ENCODE data around the gene PPIP5K2.
"Not testable (repeated sequence)": the region's sequence is repeated elsewhere in the genome, so short reads cannot be mapped to it uniquely, and the experiment has no call there.

Gene PPIP5K2

GRCh38 chr5:103119765-103120606 lies at the start of gene PPIP5K2, which contains the start of gene GIN1:
Gene PPIP5K2 (plus strand): TSS chr5:103120301. CDS start chr5:103129590, 9,289 bp downstream.
Gene GIN1 (minus strand): TSS chr5:103120138. CDS start chr5:103108707, 11,431 bp downstream.
- Mint-ChIP-seq H3K27me3 (no peaks in the 10 kb centered on the region), H3K36me3 (ENCODE audit: low read depth) (peaks cover 18% of the 10 kb centered on the region), H3K4me1 (ENCODE audit: low read depth) (peaks cover 41% of the 10 kb centered on the region), H3K4me3 (peak within 1 kb of the TSS; percentile 98), H3K9me3 (no peaks in the 10 kb centered on the region), H3K27ac (peak within 1 kb of the TSS; percentile 99)

DNA sequence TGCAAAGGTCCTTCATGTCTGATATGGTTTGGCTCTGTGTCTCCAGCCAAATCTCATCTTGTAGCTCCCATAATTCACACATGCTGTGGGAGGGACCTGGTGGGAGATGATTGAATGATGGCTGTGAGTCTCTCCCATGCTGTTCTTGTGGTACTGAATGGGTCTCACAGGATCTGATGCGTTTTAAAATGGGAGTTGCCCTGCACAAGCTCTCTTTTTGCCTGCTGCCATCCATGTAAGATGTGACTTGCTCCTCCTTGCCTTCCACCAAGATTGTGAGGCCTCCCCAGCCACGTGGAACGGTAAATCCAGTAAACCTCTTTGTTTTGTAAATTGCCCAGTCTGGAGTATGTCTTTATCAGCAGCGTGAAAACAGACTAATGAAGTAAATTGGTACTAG lies 46.6 kb upstream of the PPIP5K2 start:
- H3K4me3 Mint-ChIP-seq; H3K36me3 Mint-ChIP-seq (ENCODE audit: low read depth); H3K27me3 Mint-ChIP-seq; H3K27ac Mint-ChIP-seq; H3K4me1 Mint-ChIP-seq (ENCODE audit: low read depth): not testable (repeated sequence)
- H3K9me3 Mint-ChIP-seq: peaks cover 42% of the 10 kb centered on the region

DNA sequence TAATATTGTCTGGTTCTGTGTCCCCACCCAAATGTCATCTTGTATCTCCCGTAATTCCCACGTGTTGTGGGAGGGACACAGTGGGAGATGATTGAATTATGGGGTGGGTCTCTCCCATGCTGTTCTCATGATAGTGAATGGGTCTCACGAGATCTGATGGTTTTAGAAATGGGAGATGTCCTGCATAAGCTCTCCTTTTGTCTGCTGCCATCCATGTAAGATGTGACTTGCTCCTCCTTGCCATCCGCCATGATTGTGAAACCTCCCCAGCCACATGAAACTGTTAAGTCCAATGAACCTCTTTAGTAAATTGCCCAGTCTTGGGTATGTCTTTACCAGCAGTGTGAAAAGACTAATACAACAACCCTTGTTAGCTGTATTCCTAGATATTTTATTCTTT lies 44.7 kb upstream of the PPIP5K2 start:
- H3K27ac Mint-ChIP-seq: no peak overlapping the region
- H3K9me3 Mint-ChIP-seq: peaks cover 48% of the 10 kb centered on the region
- no peak overlapping the region for H3K4me3 Mint-ChIP-seq
- H3K4me1 Mint-ChIP-seq (ENCODE audit: low read depth): no peaks in the 10 kb centered on the region
- no peaks in the 10 kb centered on the region for H3K27me3 Mint-ChIP-seq
- H3K36me3 Mint-ChIP-seq (ENCODE audit: low read depth): no peaks in the 10 kb centered on the region

DNA sequence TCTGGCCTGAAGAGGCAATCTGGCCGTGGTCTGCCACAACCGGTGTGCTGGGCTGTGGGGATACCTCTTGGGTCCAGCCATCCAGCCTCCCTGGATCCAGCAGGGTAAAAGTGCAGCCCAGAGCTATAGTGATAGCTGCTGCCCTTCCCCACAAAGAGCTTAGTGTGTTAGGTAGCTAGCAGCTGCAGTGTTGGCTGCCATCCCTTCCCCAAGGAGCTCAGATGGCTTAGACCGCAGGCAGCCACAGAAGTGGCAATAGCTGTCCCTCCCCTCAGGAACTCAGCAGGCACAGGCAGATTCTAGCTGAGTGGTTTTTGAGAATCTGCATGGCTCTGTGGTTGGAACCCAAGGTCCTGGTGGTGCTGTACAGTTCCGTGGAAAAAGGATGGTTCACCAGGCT lies 40.3 kb upstream of the PPIP5K2 start:
- Mint-ChIP-seq H3K27ac (no peak overlapping the region), H3K4me3 (no peak overlapping the region), H3K9me3 (peaks cover 70% of the 10 kb centered on the region), H3K27me3 (no peaks in the 10 kb centered on the region), H3K36me3 (ENCODE audit: low read depth) (peaks cover 10% of the 10 kb centered on the region), H3K4me1 (ENCODE audit: low read depth) (no peaks in the 10 kb centered on the region)

DNA sequence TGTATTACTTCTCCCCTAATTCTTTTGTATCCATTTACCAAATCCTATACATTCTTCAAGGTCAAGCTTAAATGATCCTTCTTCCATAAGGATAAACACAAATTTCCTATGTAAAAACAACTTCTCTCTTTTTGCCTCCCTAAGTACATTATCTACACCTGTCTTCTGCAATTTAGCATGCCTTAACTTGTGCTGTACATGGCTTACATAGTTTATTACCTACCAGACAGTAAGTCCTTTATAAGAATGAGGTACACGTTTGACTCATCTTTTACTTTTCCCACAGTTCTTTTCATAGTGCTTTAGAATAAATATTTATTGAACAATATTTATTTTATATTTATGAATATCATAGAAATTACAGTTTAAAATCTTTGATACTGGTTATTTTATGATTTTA lies 33.6 kb upstream of the PPIP5K2 start:
- H3K9me3 Mint-ChIP-seq: peaks cover 42% of the 10 kb centered on the region

DNA sequence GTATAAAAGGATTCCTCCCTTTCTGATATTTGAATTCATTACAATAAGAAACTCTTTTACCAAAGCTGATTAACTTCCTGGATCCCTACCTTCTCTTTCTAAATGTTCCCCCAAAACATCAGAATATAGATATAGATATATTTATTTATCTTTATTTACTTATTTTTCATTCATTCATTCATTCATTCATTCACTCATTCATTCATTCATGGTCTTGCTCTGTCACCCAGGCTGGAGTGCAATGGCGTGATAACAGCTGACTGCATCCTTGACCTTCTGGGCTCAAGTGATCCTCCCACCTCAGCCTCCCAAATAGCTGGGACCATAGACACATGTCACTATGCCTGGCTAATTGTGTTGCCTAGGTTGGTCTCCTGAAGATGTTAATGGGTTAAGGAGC lies 30.8 kb upstream of the PPIP5K2 start:
- Mint-ChIP-seq H3K4me1 (ENCODE audit: low read depth) (no peaks in the 10 kb centered on the region), H3K27ac (no peak overlapping the region), H3K36me3 (ENCODE audit: low read depth) (peaks cover 71% of the 10 kb centered on the region), H3K27me3 (no peaks in the 10 kb centered on the region), H3K4me3 (no peak overlapping the region), H3K9me3 (peaks cover 22% of the 10 kb centered on the region)

More for the DNA sequence above, 33.6 kb upstream of the PPIP5K2 start:
- H3K4me1 Mint-ChIP-seq (ENCODE audit: low read depth): no peaks in the 10 kb centered on the region
- H3K4me3 Mint-ChIP-seq: no peak overlapping the region
- no peaks in the 10 kb centered on the region for H3K27me3 Mint-ChIP-seq
- no peak overlapping the region for H3K27ac Mint-ChIP-seq
- peaks cover 63% of the 10 kb centered on the region for H3K36me3 Mint-ChIP-seq (ENCODE audit: low read depth)

- Mint-ChIP-seq H3K9me3 (peaks cover 16% of the 10 kb centered on the region), H3K27ac (no peak overlapping the region), H3K36me3 (ENCODE audit: low read depth) (peaks cover 64% of the 10 kb centered on the region), H3K4me3 (no peak overlapping the region), H3K27me3 (no peaks in the 10 kb centered on the region), H3K4me1 (ENCODE audit: low read depth) (no peaks in the 10 kb centered on the region)
Measured at GRCh38 chr5:103090791-103091190, 29.3 kb upstream of the PPIP5K2 start.

DNA sequence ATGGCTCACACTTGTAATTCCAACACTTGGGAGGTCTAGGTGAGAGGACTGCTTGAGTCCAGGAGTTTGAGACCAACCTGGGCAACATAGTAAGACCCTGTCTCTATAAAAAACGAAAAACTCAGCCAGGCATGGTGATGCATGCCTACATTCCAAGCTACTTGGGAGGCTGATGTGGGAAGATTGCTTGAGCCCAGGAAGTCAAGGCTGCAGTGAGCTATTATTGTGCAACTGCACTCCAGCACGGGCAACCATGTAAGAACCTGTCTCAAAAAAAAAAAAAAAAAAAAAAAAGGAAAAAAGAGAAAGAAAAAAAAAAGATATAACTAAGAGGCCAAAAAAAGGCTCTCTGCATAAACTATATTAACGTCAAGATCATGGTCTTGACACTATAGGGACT lies 27.4 kb upstream of the PPIP5K2 start:
- Mint-ChIP-seq H3K27ac (no peak overlapping the region), H3K9me3 (peaks cover 9% of the 10 kb centered on the region), H3K4me1 (ENCODE audit: low read depth) (no peaks in the 10 kb centered on the region), H3K4me3 (no peak overlapping the region), H3K36me3 (ENCODE audit: low read depth) (peaks cover 66% of the 10 kb centered on the region), H3K27me3 (no peaks in the 10 kb centered on the region)

- H3K9me3 Mint-ChIP-seq: peaks cover 3% of the 10 kb centered on the region
- no peak overlapping the region for H3K27ac Mint-ChIP-seq
- H3K36me3 Mint-ChIP-seq (ENCODE audit: low read depth): peaks cover 63% of the 10 kb centered on the region
- H3K4me3 Mint-ChIP-seq: no peak overlapping the region
- no peaks in the 10 kb centered on the region for H3K4me1 Mint-ChIP-seq (ENCODE audit: low read depth)
- H3K27me3 Mint-ChIP-seq: no peaks in the 10 kb centered on the region
Measured at GRCh38 chr5:103093727-103094126, 26.4 kb upstream of the PPIP5K2 start.

DNA sequence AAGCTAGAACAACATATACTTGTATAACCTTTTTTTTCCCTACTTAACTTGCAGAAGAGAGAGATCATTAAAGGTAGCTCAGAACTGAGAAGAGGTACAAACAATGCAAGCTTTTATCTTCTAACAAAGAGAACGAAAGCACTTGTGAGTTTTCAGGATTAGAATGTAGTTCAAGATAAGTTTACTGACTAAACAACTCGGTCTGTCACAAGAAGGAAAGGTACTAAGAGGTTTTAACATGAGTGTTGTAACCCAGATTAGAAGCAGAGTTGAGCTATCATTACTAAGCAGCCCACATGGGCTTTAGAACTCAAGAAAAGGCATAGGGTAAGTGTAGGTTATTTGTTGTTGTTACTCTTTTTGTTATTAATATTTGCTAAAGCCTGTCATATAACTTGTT lies 25.4 kb upstream of the PPIP5K2 start:
- no peaks in the 10 kb centered on the region for H3K27me3 Mint-ChIP-seq
- H3K36me3 Mint-ChIP-seq (ENCODE audit: low read depth): peaks cover 59% of the 10 kb centered on the region
- no peak overlapping the region for H3K27ac Mint-ChIP-seq
- no peaks in the 10 kb centered on the region for H3K4me1 Mint-ChIP-seq (ENCODE audit: low read depth)
- H3K9me3 Mint-ChIP-seq: peaks cover 3% of the 10 kb centered on the region
- H3K4me3 Mint-ChIP-seq: no peak overlapping the region

GRCh38 chr5:103098993-103099392 lies 21.1 kb upstream of the PPIP5K2 start:
- H3K27ac Mint-ChIP-seq: no peak overlapping the region
- no peaks in the 10 kb centered on the region for H3K27me3 Mint-ChIP-seq
- no peaks in the 10 kb centered on the region for H3K4me1 Mint-ChIP-seq (ENCODE audit: low read depth)
- H3K9me3 Mint-ChIP-seq: no peaks in the 10 kb centered on the region
- H3K4me3 Mint-ChIP-seq: no peak overlapping the region
- H3K36me3 Mint-ChIP-seq (ENCODE audit: low read depth): peaks cover 38% of the 10 kb centered on the region

DNA sequence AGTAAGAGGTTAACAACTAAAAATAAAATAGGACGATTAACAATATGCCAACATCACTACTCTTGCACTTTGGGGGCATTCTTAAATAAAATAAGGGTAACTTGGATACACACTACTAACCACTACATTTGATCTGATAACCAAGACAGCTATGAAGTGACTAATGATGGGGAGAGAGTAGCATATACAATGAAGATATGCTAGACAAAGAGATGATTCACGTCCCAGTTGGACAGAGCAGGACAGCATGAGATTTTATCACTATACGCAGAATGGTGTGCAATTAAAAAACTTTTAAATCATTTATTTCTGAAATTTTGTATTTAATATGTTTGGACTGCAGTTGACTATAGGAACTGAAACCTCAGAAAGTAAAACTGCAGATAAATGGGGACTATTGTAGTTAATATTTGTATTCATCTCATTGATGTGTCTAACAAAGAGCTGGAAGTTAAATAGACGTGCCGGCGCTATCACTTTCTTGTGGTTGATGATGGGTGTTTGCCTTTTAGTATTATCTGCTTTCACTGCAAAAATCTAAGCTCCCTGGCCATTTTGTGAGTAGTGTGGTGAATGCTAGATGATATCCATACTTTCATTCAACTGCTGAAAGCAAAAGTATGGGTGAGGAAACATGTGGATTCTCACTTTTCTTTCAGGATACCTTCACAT lies 18.9 kb upstream of the PPIP5K2 start:
- Mint-ChIP-seq H3K36me3 (ENCODE audit: low read depth) (peaks cover 28% of the 10 kb centered on the region), H3K4me1 (ENCODE audit: low read depth) (no peaks in the 10 kb centered on the region), H3K4me3 (no peak overlapping the region), H3K9me3 (no peaks in the 10 kb centered on the region), H3K27me3 (no peaks in the 10 kb centered on the region), H3K27ac (no peak overlapping the region)

DNA sequence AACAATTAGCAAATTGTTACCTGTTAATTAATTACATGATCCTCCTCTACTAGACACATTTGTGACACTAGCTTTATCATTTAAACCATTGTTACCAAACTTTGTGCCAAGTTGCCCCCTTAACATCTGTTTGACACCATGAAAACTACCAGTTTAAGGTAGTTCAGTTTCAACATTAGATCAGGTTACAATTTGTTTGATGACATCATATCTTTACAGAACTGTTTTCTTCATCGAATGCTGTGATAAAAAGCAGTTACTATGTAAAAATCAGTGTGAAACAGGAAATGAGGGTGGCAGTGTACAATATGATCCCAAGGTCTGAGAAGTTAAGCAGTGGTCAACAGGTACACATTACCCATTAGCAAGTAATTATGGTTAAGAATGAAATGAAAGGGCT lies 17.9 kb upstream of the PPIP5K2 start:
- no peaks in the 10 kb centered on the region for H3K27me3 Mint-ChIP-seq
- no peak overlapping the region for H3K4me3 Mint-ChIP-seq
- H3K36me3 Mint-ChIP-seq (ENCODE audit: low read depth): peaks cover 24% of the 10 kb centered on the region
- H3K4me1 Mint-ChIP-seq (ENCODE audit: low read depth): no peaks in the 10 kb centered on the region
- no peak overlapping the region for H3K27ac Mint-ChIP-seq
- no peaks in the 10 kb centered on the region for H3K9me3 Mint-ChIP-seq

DNA sequence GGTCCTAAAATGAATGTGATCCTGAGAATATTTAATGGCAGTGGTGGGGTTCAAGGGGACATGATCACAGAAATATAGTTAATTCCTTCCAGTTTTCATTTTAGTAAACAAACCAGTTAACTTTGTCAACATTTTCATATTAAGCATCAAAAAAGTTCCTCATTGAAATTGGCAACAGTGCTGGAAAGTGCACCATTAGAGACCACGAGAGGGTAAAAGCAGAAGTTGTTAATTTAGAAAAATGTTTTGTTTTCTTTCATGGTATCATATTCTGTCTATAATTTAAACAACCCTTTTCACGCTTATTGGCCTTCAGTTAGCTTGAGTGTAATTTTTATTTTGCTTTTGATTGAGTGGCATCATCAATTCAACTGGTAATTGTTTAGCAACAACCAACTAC lies 12.0 kb upstream of the PPIP5K2 start:
- H3K4me3 Mint-ChIP-seq: no peak overlapping the region
- peaks cover 34% of the 10 kb centered on the region for H3K4me1 Mint-ChIP-seq (ENCODE audit: low read depth)
- H3K27ac Mint-ChIP-seq: no peak overlapping the region
- H3K36me3 Mint-ChIP-seq (ENCODE audit: low read depth): peaks cover 31% of the 10 kb centered on the region
- peaks cover 7% of the 10 kb centered on the region for H3K9me3 Mint-ChIP-seq
- H3K27me3 Mint-ChIP-seq: no peaks in the 10 kb centered on the region

GRCh38 chr5:103109277-103109676 lies 10.8 kb upstream of the PPIP5K2 start:
- Mint-ChIP-seq H3K27ac (no peak overlapping the region), H3K4me3 (no peak overlapping the region), H3K9me3 (peaks cover 7% of the 10 kb centered on the region), H3K36me3 (ENCODE audit: low read depth) (peaks cover 30% of the 10 kb centered on the region), H3K4me1 (ENCODE audit: low read depth) (peaks cover 35% of the 10 kb centered on the region), H3K27me3 (no peaks in the 10 kb centered on the region)

All from stimulated activated naive CD8-positive, alpha-beta T cell treated with anti-CD3 and anti-CD28 coated beads, Interleukin-15, Interleukin-2, amounts not matched to agents 100 ng/mL and 50 ng/mL, for 24 hours (primary cell).